ENCODE data around the gene FAM216B.

- TF ChIP-seq EHMT2 (IDR thresholded peaks at IDR 0.05; ENCODE audit: borderline replicate concordance, low read depth, low read length), result no peak
- no peak for TF ChIP-seq PREB (CRISPR knock-in tag; IDR thresholded peaks at IDR 0.05)
- no peak for TF ChIP-seq CC2D1A (CRISPR knock-in tag; IDR thresholded peaks at IDR 0.05)
- no peak for TF ChIP-seq ZNF44 (CRISPR knock-in tag; IDR thresholded peaks at IDR 0.05)
- no peak for TF ChIP-seq CTCF (CRISPR knock-in tag; IDR thresholded peaks at IDR 0.05)
These were observed 51.1 kb downstream of the FAM216B start for GRCh38 chr13:42832341-42833096.

Measured in HepG2 (cell line).